Measurements from ENCODE around the gene CCDC85B. TPM values are rescaled to one million over a fixed set of nuclear protein-coding genes. Genes with fewer than 3 reads are reported as not detected.
A peak's percentile ranks its signal among the peaks of the same experiment; 100 is the strongest.

Gene CCDC85B
- total and polyA plus RNA-seq, 2 of the 13 experiments (the other 11 are each of a cell fraction or from before 2014, with no cell fraction given) = 8.2 to 19.5 TPM

DNA sequence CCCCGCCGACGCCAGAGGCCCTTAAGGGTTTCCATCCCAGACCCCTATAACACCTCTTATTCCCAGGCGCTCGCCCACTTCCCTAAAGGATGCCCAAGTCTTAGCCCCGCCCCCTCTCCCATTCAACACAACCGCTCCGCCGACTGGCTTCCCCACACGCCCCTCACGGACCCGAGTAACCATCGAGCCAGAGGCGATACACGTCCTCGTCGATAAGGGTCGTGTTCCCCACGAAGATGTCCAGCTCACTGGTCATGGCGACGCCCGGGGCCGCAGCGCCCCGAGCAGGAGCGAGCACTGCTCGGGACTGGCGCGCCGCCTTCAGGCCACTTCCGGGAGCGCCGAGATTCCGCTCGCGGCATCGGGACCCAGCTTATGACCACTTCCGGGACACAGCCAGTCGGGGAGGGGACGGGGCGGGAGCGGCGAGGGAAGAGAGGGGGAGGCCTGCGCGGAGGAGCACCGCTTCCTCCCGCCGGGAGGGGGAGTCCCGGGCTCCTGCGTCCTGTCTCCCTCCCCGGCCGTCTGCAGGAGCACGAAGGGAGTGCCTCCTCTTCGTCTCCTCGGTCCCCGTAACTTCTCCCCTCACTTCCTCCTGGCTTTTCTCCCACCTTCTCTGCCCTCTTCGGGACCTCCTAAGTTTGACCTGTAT, 2.2 kb upstream of the CCDC85B start, which contains the start of gene FIBP (continued):
- TF ChIP-seq, protein P1, sequence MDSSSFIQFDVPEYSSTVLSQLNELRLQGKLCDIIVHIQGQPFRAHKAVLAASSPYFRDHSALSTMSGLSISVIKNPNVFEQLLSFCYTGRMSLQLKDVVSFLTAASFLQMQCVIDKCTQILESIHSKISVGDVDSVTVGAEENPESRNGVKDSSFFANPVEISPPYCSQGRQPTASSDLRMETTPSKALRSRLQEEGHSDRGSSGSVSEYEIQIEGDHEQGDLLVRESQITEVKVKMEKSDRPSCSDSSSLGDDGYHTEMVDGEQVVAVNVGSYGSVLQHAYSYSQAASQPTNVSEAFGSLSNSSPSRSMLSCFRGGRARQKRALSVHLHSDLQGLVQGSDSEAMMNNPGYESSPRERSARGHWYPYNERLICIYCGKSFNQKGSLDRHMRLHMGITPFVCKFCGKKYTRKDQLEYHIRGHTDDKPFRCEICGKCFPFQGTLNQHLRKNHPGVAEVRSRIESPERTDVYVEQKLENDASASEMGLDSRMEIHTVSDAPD (CRISPR knock-in tag; IDR thresholded peaks at IDR 0.05) = no peak
- peak; percentile 96 for TF ChIP-seq ELF3 (CRISPR knock-in tag; IDR thresholded peaks at IDR 0.05)
- no peak for TF ChIP-seq ATRX (CRISPR knock-in tag; IDR thresholded peaks at IDR 0.05; ENCODE audit: borderline replicate concordance)
- no peak for TF ChIP-seq ZBTB8A (CRISPR knock-in tag; IDR thresholded peaks at IDR 0.05; ENCODE audit: borderline replicate concordance, low read depth)
- TF ChIP-seq REXO4 (CRISPR knock-in tag; IDR thresholded peaks at IDR 0.05; ENCODE audit: borderline replicate concordance) = no peak
- TF ChIP-seq NR2F2 (IDR thresholded peaks at IDR 0.05; ENCODE audit: borderline replicate concordance, low read depth) = no peak
- TF ChIP-seq, protein P2, sequence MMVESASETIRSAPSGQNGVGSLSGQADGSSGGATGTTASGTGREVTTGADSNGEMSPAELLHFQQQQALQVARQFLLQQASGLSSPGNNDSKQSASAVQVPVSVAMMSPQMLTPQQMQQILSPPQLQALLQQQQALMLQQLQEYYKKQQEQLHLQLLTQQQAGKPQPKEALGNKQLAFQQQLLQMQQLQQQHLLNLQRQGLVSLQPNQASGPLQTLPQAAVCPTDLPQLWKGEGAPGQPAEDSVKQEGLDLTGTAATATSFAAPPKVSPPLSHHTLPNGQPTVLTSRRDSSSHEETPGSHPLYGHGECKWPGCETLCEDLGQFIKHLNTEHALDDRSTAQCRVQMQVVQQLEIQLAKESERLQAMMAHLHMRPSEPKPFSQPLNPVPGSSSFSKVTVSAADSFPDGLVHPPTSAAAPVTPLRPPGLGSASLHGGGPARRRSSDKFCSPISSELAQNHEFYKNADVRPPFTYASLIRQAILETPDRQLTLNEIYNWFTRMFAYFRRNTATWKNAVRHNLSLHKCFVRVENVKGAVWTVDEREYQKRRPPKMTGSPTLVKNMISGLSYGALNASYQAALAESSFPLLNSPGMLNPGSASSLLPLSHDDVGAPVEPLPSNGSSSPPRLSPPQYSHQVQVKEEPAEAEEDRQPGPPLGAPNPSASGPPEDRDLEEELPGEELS (CRISPR knock-in tag; IDR thresholded peaks at IDR 0.05) = no peak; the same call in none of the 2 replicates
- TF ChIP-seq HMGA1 (CRISPR knock-in tag; conservative IDR thresholded peaks at IDR 0.05) = no peak
- no peak for TF ChIP-seq ZNF468 (CRISPR knock-in tag; IDR thresholded peaks at IDR 0.05)
- TF ChIP-seq NFIB (CRISPR knock-in tag; IDR thresholded peaks at IDR 0.05; ENCODE audit: borderline replicate concordance) = no peak
- TF ChIP-seq HDAC2 (CRISPR knock-in tag; IDR thresholded peaks at IDR 0.05) = peak; percentile 62; the same call in 1 of the 2 replicates
- peak; percentile 85 for TF ChIP-seq POLR2AphosphoS5 (IDR thresholded peaks at IDR 0.05; ENCODE audit: low read depth, low read length)
- 0 out of 2 replicates have a peak, but pooled peaks have one; percentile 37 for TF ChIP-seq ZFP1 (CRISPR knock-in tag; IDR thresholded peaks at IDR 0.05)
- no peak for TF ChIP-seq ZNF775 (CRISPR knock-in tag; IDR thresholded peaks at IDR 0.05; ENCODE audit: borderline replicate concordance)
- TF ChIP-seq, protein P3, sequence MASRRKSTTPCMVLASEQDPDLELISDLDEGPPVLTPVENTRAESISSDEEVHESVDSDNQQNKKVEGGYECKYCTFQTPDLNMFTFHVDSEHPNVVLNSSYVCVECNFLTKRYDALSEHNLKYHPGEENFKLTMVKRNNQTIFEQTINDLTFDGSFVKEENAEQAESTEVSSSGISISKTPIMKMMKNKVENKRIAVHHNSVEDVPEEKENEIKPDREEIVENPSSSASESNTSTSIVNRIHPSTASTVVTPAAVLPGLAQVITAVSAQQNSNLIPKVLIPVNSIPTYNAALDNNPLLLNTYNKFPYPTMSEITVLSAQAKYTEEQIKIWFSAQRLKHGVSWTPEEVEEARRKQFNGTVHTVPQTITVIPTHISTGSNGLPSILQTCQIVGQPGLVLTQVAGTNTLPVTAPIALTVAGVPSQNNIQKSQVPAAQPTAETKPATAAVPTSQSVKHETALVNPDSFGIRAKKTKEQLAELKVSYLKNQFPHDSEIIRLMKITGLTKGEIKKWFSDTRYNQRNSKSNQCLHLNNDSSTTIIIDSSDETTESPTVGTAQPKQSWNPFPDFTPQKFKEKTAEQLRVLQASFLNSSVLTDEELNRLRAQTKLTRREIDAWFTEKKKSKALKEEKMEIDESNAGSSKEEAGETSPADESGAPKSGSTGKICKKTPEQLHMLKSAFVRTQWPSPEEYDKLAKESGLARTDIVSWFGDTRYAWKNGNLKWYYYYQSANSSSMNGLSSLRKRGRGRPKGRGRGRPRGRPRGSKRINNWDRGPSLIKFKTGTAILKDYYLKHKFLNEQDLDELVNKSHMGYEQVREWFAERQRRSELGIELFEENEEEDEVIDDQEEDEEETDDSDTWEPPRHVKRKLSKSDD (CRISPR knock-in tag; IDR thresholded peaks at IDR 0.05; ENCODE audit: low read depth) = no peak
- TF ChIP-seq, protein P4, sequence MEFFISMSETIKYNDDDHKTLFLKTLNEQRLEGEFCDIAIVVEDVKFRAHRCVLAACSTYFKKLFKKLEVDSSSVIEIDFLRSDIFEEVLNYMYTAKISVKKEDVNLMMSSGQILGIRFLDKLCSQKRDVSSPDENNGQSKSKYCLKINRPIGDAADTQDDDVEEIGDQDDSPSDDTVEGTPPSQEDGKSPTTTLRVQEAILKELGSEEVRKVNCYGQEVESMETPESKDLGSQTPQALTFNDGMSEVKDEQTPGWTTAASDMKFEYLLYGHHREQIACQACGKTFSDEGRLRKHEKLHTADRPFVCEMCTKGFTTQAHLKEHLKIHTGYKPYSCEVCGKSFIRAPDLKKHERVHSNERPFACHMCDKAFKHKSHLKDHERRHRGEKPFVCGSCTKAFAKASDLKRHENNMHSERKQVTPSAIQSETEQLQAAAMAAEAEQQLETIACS (CRISPR knock-in tag; IDR thresholded peaks at IDR 0.05) = peak; percentile 65
- peak; percentile 83 for TF ChIP-seq KDM2A (CRISPR knock-in tag; IDR thresholded peaks at IDR 0.05; ENCODE audit: borderline replicate concordance, low read depth)
- TF ChIP-seq ZSCAN31 (CRISPR knock-in tag; IDR thresholded peaks at IDR 0.05; ENCODE audit: low read depth) = 0 out of 2 replicates have a peak, but pooled peaks have one; percentile 29
- TF ChIP-seq, protein P5, sequence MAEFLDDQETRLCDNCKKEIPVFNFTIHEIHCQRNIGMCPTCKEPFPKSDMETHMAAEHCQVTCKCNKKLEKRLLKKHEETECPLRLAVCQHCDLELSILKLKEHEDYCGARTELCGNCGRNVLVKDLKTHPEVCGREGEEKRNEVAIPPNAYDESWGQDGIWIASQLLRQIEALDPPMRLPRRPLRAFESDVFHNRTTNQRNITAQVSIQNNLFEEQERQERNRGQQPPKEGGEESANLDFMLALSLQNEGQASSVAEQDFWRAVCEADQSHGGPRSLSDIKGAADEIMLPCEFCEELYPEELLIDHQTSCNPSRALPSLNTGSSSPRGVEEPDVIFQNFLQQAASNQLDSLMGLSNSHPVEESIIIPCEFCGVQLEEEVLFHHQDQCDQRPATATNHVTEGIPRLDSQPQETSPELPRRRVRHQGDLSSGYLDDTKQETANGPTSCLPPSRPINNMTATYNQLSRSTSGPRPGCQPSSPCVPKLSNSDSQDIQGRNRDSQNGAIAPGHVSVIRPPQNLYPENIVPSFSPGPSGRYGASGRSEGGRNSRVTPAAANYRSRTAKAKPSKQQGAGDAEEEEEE (CRISPR knock-in tag; IDR thresholded peaks at IDR 0.05; ENCODE audit: borderline replicate concordance) = no peak
- TF ChIP-seq TMF1 (CRISPR knock-in tag; IDR thresholded peaks at IDR 0.05; ENCODE audit: low read depth) = peak; percentile 30; the same call in 1 of the 2 replicates
- TF ChIP-seq SNAI1 (CRISPR knock-in tag; IDR thresholded peaks at IDR 0.05; ENCODE audit: borderline replicate concordance) = no peak

Data from HepG2 (cell line).